Measurements from ENCODE around the gene CMC2. TPM values are rescaled to one million over a fixed set of nuclear protein-coding genes. Genes with fewer than 3 reads are reported as not detected.

CMC2 gene
- total RNA-seq, 1 experiment from 2014 or later: 64.2 TPM

DNA sequence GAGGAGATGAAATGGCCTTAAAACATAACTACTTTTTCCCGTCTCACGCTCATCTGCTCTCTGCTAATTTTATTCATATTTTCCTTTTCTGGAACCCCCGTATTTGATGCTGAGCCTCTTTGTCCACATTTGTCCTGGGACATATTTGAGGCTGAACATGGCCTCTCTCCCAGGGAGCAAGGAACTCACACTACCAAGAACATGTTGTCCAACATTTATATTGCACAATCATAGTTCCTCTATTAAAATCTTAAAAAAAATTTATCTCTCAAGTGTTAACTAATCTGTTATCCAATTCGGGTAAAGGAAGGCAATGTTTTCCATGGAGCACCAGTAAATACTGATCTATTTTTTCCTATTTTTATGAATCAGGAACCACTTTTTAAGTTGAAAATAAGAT, 60.2 kb downstream of the CMC2 start:
- no peak overlapping the region for H3K4ac ChIP-seq (ENCODE audit: low read depth, low read length)
- H3K9ac ChIP-seq (ENCODE audit: extremely low read depth, insufficient read length, low read length): no peak overlapping the region
- H2BK120ac ChIP-seq (ENCODE audit: low read depth, low read length, poor library complexity, severe bottlenecking): no peak overlapping the region
- H3K14ac ChIP-seq (ENCODE audit: insufficient read depth, low read length): no peak overlapping the region
- no peak overlapping the region for H3K23ac ChIP-seq (ENCODE audit: insufficient read length, low read depth, low read length)
- no peaks in the 10 kb centered on the region for H3K4me1 ChIP-seq (ENCODE audit: insufficient read depth, low read length)
- DNase-seq: no peak
- no peak overlapping the region for H4K5ac ChIP-seq (ENCODE audit: insufficient read length, low read depth, low read length)
- H2BK20ac ChIP-seq (ENCODE audit: low read depth, low read length, poor library complexity, severe bottlenecking): no peak overlapping the region
- H4K91ac ChIP-seq (ENCODE audit: insufficient read length, low read depth, low read length): no peak overlapping the region
- H3K79me2 ChIP-seq (ENCODE audit: insufficient read depth, low read length): no peaks in the 10 kb centered on the region
- no peak overlapping the region for H2BK12ac ChIP-seq (ENCODE audit: insufficient read length, low read depth, low read length)
- TF ChIP-seq, protein P1, sequence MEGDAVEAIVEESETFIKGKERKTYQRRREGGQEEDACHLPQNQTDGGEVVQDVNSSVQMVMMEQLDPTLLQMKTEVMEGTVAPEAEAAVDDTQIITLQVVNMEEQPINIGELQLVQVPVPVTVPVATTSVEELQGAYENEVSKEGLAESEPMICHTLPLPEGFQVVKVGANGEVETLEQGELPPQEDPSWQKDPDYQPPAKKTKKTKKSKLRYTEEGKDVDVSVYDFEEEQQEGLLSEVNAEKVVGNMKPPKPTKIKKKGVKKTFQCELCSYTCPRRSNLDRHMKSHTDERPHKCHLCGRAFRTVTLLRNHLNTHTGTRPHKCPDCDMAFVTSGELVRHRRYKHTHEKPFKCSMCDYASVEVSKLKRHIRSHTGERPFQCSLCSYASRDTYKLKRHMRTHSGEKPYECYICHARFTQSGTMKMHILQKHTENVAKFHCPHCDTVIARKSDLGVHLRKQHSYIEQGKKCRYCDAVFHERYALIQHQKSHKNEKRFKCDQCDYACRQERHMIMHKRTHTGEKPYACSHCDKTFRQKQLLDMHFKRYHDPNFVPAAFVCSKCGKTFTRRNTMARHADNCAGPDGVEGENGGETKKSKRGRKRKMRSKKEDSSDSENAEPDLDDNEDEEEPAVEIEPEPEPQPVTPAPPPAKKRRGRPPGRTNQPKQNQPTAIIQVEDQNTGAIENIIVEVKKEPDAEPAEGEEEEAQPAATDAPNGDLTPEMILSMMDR (conservative IDR thresholded peaks at IDR 0.05): no peak
- H3K56ac ChIP-seq (ENCODE audit: insufficient read length, low read depth, low read length): no peak overlapping the region
- H3K4me2 ChIP-seq (ENCODE audit: insufficient read depth, insufficient read length, low read length): no peak overlapping the region
- no peak overlapping the region for H3K4me3 Mint-ChIP-seq
- no peaks in the 10 kb centered on the region for H3K36me3 Mint-ChIP-seq (ENCODE audit: insufficient read depth in 1 of 3, low read depth in 3 of 3)
- no peak overlapping the region for H2BK15ac ChIP-seq (ENCODE audit: low read depth, low read length)
- H4K8ac ChIP-seq (replicated peaks; ENCODE audit: insufficient read length, low read depth, low read length): no peak overlapping the region
- peaks cover 10 to 11% of the 10 kb centered on the region in 2 experiments for H3K4me1 Mint-ChIP-seq
- H3K23me2 ChIP-seq (ENCODE audit: insufficient read length, low read depth, low read length, poor library complexity, severe bottlenecking): no peaks in the 10 kb centered on the region
- no peaks in the 10 kb centered on the region for H4K20me1 ChIP-seq (ENCODE audit: control insufficient read depth, insufficient read depth, insufficient read length)
- no peaks in the 10 kb centered on the region for H3K27me3 ChIP-seq (ENCODE audit: insufficient read depth, low read length)
- no peak overlapping the region for H2BK5ac ChIP-seq (ENCODE audit: insufficient read length, low read length)
- no peak overlapping the region for H3K27ac ChIP-seq (ENCODE audit: insufficient read length, low read depth, low read length)
- H2AFZ ChIP-seq (ENCODE audit: low read length): no peak overlapping the region
- no peak overlapping the region for H3K27ac Mint-ChIP-seq
- H2AK5ac ChIP-seq (ENCODE audit: insufficient read length, low read length): no peak overlapping the region
- H3K9me3 Mint-ChIP-seq: peaks cover 0 to 3% of the 10 kb centered on the region in 2 experiments; a peak in 1 of 5 replicates
- peaks cover 16% of the 10 kb centered on the region for H3K27me3 Mint-ChIP-seq (ENCODE audit: low read depth)
- no peak overlapping the region for H3K18ac ChIP-seq (ENCODE audit: insufficient read length, low read depth, low read length)
- H3K79me1 ChIP-seq (ENCODE audit: insufficient read depth, low read depth, low read length, poor library complexity, severe bottlenecking): no peaks in the 10 kb centered on the region
- no peaks in the 10 kb centered on the region for H3K9me3 ChIP-seq (ENCODE audit: control insufficient read depth, low read depth, low read length)
- WGBS (ENCODE audit: extremely low coverage, insufficient read length, low lambda C conversion rate): no CpG with 5 or more reads among the region's 4 CpGs
- H3T11ph ChIP-seq (ENCODE audit: low read length): no peak overlapping the region
